Urinary bladder (tissue), 4 donors: ENCODE data around the gene C1orf198. TPM values are rescaled to one million over a fixed set of nuclear protein-coding genes. Genes with fewer than 3 reads are reported as not detected.

Experiments
- DNase-seq: peaks from one replicate; pipeline ENCODE4 v3.0.0-alpha.2; 2015; ENCODE audit errors: extremely low spot score
- H3K27ac ChIP-seq: one replicate; pipeline ENCODE4 v1.5.1; 2013; ENCODE audit warnings: low read depth, mild to moderate bottlenecking, moderate library complexity
- H3K36me3 ChIP-seq: one replicate; pipeline ENCODE4 v1.6.1; 2013; ENCODE audit warnings: mild to moderate bottlenecking, moderate library complexity; ENCODE audit not compliant: insufficient read depth
- H3K4me1 ChIP-seq: one replicate; pipeline ENCODE4 v1.6.1; 2013; ENCODE audit warnings: mild to moderate bottlenecking, moderate library complexity; ENCODE audit not compliant: insufficient read depth
- H3K4me3 ChIP-seq: one replicate; pipeline ENCODE4 v1.5.1; 2013; ENCODE audit warnings: low read depth, low read length
- WGBS: extraction: QIAGEN DNeasy Blood & Tissue Kit; methylation state at CpG from one replicate; pipeline ENCODE4 v1.1.7; 2013; 5-methylcytosine and 5-hydroxymethylcytosine counted together
- polyA plus RNA-seq: library from polyadenylated mRNA; stranded (reverse); fragments of 200-250 nt; gene quantifications from one replicate; pipeline ENCODE4 v1.2.3, GENCODE V29; 2013
- small RNA-seq: library from RNA; depleted of rRNA; stranded (forward); fragments of <200 nt; gene quantifications from one replicate; pipeline ENCODE3, GENCODE V24; 2014
- total RNA-seq: library from RNA; depleted of rRNA; stranded (reverse); fragments of >200 nt; gene quantifications from one replicate; pipeline ENCODE4 v1.2.3, GENCODE V29; 2014
- donor health status: healthy with polysubstance abuse.
- donor health status: healthy.

C1orf198 gene
- total and polyA plus RNA-seq, 2 donors: 35.6 to 55.1 TPM

DNA sequence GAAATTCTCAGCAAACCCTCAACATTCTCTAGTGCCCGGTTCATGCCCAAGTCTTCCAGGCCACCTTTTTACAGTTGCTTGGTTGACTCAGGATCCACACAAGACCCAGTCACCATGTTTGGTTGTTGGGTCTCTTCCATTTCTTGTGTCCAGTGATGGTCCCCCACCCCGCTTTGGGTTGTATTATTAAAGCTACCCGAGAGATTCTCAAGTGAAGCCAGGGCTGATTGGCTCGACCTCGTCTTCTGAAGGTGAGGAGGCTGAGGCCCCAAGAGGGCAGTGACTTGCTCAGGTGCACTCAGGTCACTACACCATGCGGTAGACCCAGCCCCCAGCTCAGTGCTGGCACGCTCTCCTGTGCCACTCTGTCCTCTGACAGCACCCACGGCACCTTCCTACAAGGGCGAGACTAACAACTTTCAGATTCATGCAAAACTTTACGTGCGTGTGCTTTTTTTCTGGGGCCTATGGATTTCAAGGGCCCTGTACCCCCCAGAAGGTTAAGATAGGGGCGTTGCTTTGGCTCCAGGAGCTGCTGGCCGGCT lies 70.9 kb downstream of the C1orf198 start:
- no peak for DNase-seq
- Histone ChIP-seq H3K27ac (no peak overlapping the region), H3K4me1 (no peaks in the 10 kb centered on the region), H3K36me3 (no peaks in the 10 kb centered on the region), H3K4me3 (no peak overlapping the region)
- WGBS: 79% methylated on average over 13 of the region's 13 CpGs

DNA sequence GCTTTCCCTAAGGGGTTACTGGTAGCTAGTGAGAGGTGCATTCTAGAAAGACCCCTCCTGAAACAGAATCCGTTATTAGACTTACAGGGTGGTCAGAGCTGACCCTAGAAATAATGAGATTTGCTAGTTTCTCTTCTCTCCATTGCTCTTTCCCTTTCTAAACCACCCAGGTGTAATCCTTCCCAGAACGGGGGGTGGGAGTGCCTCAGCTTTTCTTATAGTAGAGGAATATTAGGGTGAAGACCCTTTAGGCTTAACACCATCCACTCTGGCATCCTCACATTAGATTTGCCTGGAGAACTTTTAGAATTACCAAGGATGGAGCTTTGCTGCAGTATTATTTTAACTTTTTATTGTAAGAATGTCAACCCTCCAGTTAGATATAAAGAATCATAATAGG lies 71.7 kb downstream of the C1orf198 start:
- DNase-seq: no peak
- 64% methylated on average over 2 of the region's 2 CpGs for WGBS
- no peaks in the 10 kb centered on the region for H3K4me1 ChIP-seq
- no peak overlapping the region for H3K4me3 ChIP-seq
- no peaks in the 10 kb centered on the region for H3K36me3 ChIP-seq
- no peak overlapping the region for H3K27ac ChIP-seq

- no peak for DNase-seq
- Histone ChIP-seq H3K36me3 (no peaks in the 10 kb centered on the region), H3K4me1 (no peaks in the 10 kb centered on the region), H3K27ac (no peak overlapping the region), H3K4me3 (no peak overlapping the region)
- WGBS: 89% methylated on average over 19 of the region's 19 CpGs
These were observed 73.3 kb downstream of the C1orf198 start for GRCh38 chr1:230794871-230795605.

- H3K4me1 ChIP-seq: no peaks in the 10 kb centered on the region
- no peak overlapping the region for H3K27ac ChIP-seq
- DNase-seq: no peak
- 53% methylated on average over 5 of the region's 5 CpGs for WGBS
- H3K4me3 ChIP-seq: no peak overlapping the region
- no peaks in the 10 kb centered on the region for H3K36me3 ChIP-seq
These were observed 73.9 kb downstream of the C1orf198 start for GRCh38 chr1:230794431-230794830.

DNA sequence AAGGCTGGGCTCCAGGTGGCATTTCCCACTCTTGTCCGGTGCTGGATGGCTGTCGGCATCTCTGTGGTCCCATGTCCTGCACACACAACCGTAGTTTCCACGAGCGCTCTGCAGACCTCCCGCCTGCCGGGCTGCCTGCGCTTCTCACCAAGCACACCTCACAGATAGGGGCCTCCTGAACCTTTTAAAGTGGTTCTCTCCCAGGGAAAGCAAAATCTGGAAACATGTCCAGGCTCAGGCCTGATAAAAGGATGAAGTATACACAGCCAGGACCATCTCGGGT lies 74.9 kb downstream of the C1orf198 start:
- H3K4me3 ChIP-seq: no peak overlapping the region
- no peak overlapping the region for H3K27ac ChIP-seq
- H3K4me1 ChIP-seq: no peaks in the 10 kb centered on the region
- no peak for DNase-seq
- 88% methylated on average over 9 of the region's 9 CpGs for WGBS
- no peaks in the 10 kb centered on the region for H3K36me3 ChIP-seq

GRCh38 chr1:230792691-230793462 lies 75.4 kb downstream of the C1orf198 start:
- Histone ChIP-seq H3K4me1 (no peaks in the 10 kb centered on the region), H3K36me3 (no peaks in the 10 kb centered on the region), H3K27ac (no peak overlapping the region), H3K4me3 (no peak overlapping the region)
- 94% methylated on average over 13 of the region's 13 CpGs for WGBS
- no peak for DNase-seq

DNA sequence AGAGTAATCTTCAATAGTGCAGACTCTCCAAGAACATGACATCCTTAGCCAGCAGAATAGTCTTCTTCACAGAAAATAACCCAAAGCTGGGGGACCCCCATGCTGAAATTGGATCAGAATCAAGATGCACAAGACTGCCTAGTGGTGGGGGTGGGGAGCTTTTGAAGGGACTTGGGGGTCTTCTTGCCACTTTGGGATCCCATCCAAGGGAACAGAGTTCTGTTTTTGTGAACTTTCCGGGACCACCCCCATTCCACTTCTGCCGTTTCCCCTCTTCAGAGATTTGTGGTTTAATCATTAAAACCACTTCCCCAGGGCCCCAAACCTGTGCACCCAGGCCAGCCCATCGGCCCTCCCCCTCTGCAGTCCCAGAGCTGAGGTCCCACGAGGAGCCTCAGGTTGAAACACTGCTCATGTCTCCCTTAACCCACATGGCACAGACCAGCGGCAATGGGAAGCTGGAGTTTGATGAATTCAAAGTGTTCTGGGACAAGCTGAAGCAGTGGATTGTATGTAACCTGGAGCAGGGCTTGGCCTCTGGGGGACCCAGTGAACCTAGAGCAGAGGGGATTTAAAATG lies 76.2 kb downstream of the C1orf198 start:
- DNase-seq: no peak
- Histone ChIP-seq H3K36me3 (no peaks in the 10 kb centered on the region), H3K4me3 (no peak overlapping the region), H3K27ac (no peak overlapping the region), H3K4me1 (no peaks in the 10 kb centered on the region)
- 78% methylated on average over 5 of the region's 5 CpGs for WGBS

DNA sequence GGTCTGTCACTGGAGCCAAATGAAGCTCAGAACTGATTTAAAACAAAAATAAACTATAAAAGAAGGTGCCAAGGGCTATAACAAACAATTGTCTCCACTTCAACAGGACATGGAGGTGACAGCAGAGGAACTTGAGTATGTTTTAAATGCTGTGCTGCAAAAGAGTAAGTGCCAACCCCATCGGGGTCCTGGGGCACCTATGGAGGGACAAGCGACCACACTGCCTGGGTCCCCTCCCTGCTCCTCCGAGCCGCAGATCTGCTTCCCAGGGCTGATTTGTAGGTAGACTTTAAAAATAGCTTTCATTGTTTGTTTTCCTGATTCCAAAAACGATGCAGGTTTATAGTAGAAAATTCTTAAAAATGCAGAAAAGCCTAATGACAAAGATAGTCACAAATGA lies 78.3 kb downstream of the C1orf198 start:
- Histone ChIP-seq H3K36me3 (no peaks in the 10 kb centered on the region), H3K4me3 (no peak overlapping the region), H3K4me1 (no peaks in the 10 kb centered on the region), H3K27ac (no peak overlapping the region)
- no peak for DNase-seq
- WGBS: 80% methylated on average over 5 of the region's 5 CpGs

DNA sequence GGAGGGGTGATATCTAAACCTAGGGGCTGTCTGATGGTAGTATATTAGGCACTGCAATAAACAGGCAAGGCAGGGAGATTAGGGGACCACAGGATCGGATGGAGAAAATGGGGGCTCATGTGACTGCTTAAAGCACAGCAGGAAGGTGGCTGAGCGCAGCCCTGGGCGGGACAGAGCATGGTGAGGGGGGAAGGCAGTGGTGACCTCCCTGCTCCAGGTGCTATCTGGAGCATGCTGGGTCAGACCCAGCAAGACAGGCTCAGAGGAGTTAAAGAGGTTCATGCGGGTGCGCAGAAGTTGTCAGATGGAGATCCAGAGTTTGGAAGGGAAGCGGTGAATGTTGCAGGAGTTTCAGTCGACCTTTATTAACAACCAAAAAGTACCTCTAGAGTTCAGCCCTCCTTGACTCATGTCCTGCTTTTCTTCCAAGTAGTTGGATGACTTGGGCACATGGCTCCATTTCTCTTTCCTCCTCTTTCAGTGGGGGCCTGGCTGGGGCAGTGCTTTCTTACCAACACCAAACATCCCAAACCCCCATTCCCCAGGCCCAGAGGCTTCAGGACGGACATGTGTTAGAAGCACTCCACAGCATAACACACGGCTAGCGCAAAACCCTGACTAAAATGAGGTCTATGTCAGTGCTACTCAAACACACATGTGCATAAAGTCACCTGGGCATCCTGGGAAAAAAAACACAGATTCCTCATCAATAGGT lies 79.6 kb downstream of the C1orf198 start:
- WGBS: 91% methylated on average over 10 of the region's 10 CpGs
- H3K36me3 ChIP-seq: no peaks in the 10 kb centered on the region
- no peak overlapping the region for H3K27ac ChIP-seq
- H3K4me3 ChIP-seq: no peak overlapping the region
- DNase-seq: no peak
- no peaks in the 10 kb centered on the region for H3K4me1 ChIP-seq

DNA sequence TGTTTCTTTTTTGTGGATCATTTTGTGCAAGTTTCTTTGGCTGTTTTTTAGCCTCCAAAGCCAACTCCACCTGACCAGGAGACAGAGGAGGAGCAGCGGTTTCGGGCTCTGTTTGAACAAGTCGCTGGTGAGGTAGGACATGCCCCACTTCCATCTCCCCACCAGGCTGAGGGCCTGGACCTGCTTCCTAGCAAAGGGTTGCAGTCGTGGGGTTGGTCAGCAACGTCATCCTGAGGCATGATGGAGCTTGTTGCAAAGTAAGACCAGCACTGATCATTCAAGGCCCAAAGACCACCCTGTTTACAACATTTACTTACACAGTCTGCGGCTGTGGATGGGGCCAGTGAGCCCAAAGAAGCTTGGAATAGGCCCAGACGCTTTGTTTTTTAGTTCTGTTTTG lies 80.8 kb downstream of the C1orf198 start:
- no peak for DNase-seq
- no peaks in the 10 kb centered on the region for H3K4me1 ChIP-seq
- H3K27ac ChIP-seq: no peak overlapping the region
- no peaks in the 10 kb centered on the region for H3K36me3 ChIP-seq
- 89% methylated on average over 7 of the region's 7 CpGs for WGBS
- H3K4me3 ChIP-seq: no peak overlapping the region

Small RNA genes lying within 50 kb of the gene (small RNA-seq; reads per million reads assigned to genes)
- gene RN7SL837P: not detected
- gene RNA5SP79: not detected

Other genes with a start within 250 kb of the C1orf198 start
- 29.1 TPM for gene COG2, start 226.0 kb downstream of the C1orf198 start, total RNA-seq
- gene COG2, start 226.0 kb downstream of the C1orf198 start, polyA plus RNA-seq: 14.3 TPM
- gene AGT, start 154.4 kb downstream of the C1orf198 start, total RNA-seq: 8.7 TPM
- 6.6 TPM for gene AGT, start 154.4 kb downstream of the C1orf198 start, polyA plus RNA-seq
- 2.7 TPM for gene CAPN9, start 121.1 kb downstream of the C1orf198 start, total RNA-seq
- gene CAPN9, start 121.1 kb downstream of the C1orf198 start, polyA plus RNA-seq: 0.49 TPM
- 24.9 TPM for gene TTC13, start 110.3 kb upstream of the C1orf198 start, total RNA-seq
- gene TTC13, start 110.3 kb upstream of the C1orf198 start, polyA plus RNA-seq: 6.5 TPM
- 19.7 TPM for gene ARV1, start 110.6 kb upstream of the C1orf198 start, total RNA-seq
- 24.8 TPM for gene ARV1, start 110.6 kb upstream of the C1orf198 start, polyA plus RNA-seq
- gene FAM89A, start 171.7 kb upstream of the C1orf198 start, total RNA-seq: 10.3 TPM
- gene FAM89A, start 171.7 kb upstream of the C1orf198 start, polyA plus RNA-seq: 14.6 TPM